NCI-H128 (cell line): Measurements from ENCODE around the gene ADA.

ENCODE experiments used
- DNase-seq: peaks from one replicate; lab custom pipeline; 2025; ENCODE audit not compliant: unreplicated experiment; lab: John Stamatoyannopoulos, UW

Gene ADA

GRCh38 chr20:44646023-44646640, 5.4 kb downstream of the ADA start:
- no peak for DNase-seq

- no peak for DNase-seq
These were observed 6.8 kb downstream of the ADA start for GRCh38 chr20:44644667-44645131.

GRCh38 chr20:44644230-44644617, 7.3 kb downstream of the ADA start:
- DNase-seq, result no peak

- no peak for DNase-seq
These were observed 7.8 kb downstream of the ADA start for GRCh38 chr20:44643596-44644229.

GRCh38 chr20:44643154-44643519, 8.4 kb downstream of the ADA start:
- DNase-seq, result no peak

GRCh38 chr20:44642203-44643153, 9.0 kb downstream of the ADA start:
- no peak for DNase-seq

- no peak for DNase-seq
These were observed 10.2 kb downstream of the ADA start for GRCh38 chr20:44641325-44641724.

GRCh38 chr20:44640522-44640921, 11.0 kb downstream of the ADA start:
- DNase-seq, result no peak

GRCh38 chr20:44637522-44638372, 13.8 kb downstream of the ADA start:
- no peak for DNase-seq

- no peak for DNase-seq
These were observed 14.5 kb downstream of the ADA start for GRCh38 chr20:44637042-44637441.

- no peak for DNase-seq
These were observed 15.6 kb downstream of the ADA start for GRCh38 chr20:44635877-44636276.

- DNase-seq, result no peak
These were observed 17.5 kb downstream of the ADA start for GRCh38 chr20:44633872-44634600.

GRCh38 chr20:44633187-44633810, 18.2 kb downstream of the ADA start:
- DNase-seq, result no peak

- DNase-seq, result no peak
These were observed 19.3 kb downstream of the ADA start for GRCh38 chr20:44632103-44632752.

GRCh38 chr20:44630297-44630696, 21.2 kb downstream of the ADA start:
- DNase-seq, result no peak

- no peak for DNase-seq
These were observed 22.0 kb downstream of the ADA start for GRCh38 chr20:44629542-44629941.

GRCh38 chr20:44629017-44629385, 22.5 kb downstream of the ADA start:
- no peak for DNase-seq

GRCh38 chr20:44627364-44628010, 24.0 kb downstream of the ADA start:
- DNase-seq, result no peak

GRCh38 chr20:44626278-44626677, 25.2 kb downstream of the ADA start:
- DNase-seq, result no peak
